HG03097 (cell line): ENCODE data around the gene PLCB3.

Experiments used
- ATAC-seq: cut with Tn5 transposase; IDR thresholded peaks from one replicate; pipeline ENCODE4 v1.9.1; 2021; ENCODE audit not compliant: unreplicated experiment, low FRiP score

PLCB3 gene

GRCh38 chr11:64263947-64264317 is 12.6 kb downstream of the PLCB3 start:
- no peak for ATAC-seq

- ATAC-seq = no peak
Observed at GRCh38 chr11:64264371-64264852, 13.1 kb downstream of the PLCB3 start.

DNA sequence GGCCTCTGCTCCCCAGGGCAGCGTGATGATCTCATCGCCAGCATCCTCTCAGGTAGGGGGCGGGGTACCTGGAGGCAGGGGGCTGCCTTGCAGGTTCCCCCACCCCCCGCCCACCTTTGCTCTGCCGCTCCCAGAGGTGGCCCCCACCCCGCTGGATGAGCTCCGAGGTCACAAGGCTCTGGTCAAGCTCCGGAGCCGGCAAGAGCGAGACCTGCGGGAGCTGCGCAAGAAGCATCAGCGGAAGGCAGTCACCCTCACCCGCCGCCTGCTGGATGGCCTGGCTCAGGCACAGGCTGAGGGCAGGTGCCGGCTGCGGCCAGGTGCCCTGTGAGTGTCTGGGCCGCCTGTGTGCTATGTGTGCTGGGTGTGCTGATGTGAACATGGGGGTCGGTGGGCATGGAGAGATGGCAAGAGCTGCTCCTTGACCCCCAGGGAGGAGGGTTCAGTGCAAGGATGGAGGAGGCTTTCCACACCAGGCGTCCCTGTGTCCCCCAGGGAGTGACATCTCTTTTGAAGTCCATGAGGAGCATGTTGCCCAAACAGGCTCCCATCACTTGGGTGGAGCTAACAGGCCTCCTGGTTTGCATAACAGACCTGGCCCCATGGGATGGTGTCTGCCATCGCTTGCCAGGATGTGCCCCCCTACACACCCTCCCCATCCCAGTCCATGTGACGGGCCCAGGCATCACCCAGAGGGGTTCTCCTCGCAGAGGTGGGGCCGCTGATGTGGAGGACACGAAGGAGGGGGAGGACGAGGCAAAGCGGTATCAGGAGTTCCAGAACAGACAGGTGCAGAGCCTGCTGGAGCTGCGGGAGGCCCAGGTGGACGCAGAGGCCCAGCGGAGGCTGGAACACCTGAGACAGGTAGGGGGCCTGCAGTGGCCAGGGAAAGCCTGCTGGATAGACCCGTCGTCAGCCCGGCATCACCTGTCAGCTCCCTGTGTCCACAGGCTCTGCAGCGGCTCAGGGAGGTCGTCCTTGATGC is 14.1 kb downstream of the PLCB3 start:
- no peak for ATAC-seq

DNA sequence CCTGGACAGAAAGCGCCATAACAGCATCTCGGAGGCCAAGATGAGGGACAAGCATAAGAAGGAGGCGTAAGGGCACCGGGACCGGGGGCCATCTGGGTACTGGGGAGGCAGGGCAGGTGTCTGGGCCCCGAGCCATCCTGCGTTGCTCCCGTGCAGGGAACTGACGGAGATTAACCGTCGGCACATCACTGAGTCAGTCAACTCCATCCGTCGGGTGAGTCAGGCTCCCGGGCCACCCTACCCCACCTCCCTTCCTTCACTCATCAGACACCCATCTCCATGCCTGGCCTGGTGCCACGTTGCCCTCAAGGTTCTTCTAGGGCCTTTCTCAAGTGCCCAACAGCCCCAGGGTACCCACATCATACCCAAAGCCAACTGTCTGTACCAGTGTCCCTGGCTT is 15.0 kb downstream of the PLCB3 start:
- ATAC-seq = no peak

DNA sequence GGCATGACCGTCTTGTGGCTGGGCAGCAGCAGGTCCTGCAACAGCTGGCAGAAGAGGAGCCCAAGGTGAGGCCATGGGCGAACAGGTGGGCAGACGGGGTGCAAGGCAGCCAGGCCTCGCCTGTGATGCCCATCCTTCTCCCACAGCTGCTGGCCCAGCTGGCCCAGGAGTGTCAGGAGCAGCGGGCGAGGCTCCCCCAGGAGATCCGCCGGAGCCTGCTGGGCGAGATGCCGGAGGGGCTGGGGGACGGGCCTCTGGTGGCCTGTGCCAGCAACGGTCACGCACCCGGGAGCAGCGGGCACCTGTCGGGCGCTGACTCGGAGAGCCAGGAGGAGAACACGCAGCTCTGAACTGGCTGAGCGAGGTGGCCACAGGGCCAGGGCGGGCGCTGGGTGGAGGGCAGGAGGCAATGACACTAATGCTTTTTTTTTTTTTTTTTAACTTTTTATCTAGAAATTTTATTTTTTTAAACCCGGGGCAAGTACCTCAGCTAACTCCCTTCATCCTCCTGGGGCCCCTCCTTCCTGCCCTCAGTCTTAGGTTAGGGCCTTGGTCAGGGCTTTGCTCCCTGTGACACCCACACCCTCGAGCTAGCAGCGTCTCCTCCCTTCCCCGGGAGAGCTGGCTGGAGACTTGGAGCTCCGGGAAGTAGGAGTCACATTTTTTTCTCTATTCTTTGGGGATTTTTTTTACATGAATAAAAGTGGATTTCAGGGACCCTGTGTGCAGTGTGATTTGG is 16.0 kb downstream of the PLCB3 start:
- no peak for ATAC-seq

- no peak for ATAC-seq
Observed at GRCh38 chr11:64268025-64268892, 16.9 kb downstream of the PLCB3 start.

DNA sequence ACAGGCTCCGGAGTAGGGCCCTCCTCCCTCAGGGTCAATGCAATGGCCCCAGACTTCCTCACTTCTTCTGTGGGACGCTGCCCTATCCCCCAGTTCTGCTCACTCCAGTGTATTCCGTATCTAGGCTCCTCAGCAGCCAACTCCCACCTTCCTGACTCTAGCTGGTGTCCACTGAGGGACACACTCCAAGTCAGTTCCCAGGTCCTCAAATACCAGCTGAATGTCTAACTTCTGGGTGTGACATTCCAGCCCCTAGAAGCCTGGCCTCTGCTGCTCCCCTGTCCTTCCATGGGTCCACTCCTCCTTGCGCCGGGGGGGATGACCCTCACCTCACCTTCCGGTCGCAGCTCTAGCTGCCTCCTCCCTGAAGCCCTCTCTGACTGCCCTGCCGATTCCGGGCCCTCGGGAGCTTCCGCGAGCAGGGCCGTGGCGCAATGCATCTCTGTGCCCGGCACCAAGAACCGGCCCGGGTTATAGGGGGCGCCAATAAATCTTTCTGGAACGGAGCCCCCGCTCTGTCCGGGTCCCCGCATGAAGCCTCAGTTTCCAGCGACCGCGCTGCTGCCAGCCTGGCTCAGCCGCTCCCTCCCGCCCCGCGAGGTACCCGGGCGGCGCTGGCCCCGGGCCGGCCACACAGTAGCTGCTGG is 17.7 kb downstream of the PLCB3 start:
- ATAC-seq = peak; percentile 15

DNA sequence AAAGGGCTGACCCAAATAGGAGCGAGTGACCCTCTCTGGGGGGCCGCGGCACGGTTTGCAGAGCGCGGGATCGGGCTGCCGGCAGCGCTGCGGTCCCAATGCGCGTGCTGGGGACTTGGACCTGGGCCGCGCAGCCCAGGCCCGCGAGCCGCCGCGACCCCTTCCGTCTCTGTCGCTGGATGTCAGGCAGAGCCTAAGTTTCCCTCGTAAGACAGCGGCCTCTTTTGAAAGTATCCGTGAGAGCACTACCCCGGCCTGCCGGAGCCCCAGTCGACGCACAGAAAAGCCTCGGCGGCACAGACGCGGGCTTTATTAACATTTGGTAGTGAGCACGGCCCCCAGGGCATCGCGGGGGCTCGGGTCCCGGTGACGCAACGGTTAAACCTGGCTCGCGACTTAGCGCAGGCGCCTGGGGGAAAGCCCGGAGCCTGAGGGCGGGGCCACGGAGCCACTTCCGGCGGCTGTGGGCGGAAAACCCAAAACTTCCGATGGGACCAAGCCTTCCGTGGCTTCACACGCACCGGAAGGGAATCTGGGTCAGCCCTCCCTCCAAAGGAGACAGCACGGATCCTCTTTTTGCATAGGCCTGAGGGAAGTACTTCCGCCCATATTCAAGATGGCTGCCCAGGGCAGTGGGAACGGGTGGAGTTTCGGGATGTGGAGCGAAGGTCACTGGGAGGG is 18.4 kb downstream of the PLCB3 start:
- peak; percentile 63 for ATAC-seq

DNA sequence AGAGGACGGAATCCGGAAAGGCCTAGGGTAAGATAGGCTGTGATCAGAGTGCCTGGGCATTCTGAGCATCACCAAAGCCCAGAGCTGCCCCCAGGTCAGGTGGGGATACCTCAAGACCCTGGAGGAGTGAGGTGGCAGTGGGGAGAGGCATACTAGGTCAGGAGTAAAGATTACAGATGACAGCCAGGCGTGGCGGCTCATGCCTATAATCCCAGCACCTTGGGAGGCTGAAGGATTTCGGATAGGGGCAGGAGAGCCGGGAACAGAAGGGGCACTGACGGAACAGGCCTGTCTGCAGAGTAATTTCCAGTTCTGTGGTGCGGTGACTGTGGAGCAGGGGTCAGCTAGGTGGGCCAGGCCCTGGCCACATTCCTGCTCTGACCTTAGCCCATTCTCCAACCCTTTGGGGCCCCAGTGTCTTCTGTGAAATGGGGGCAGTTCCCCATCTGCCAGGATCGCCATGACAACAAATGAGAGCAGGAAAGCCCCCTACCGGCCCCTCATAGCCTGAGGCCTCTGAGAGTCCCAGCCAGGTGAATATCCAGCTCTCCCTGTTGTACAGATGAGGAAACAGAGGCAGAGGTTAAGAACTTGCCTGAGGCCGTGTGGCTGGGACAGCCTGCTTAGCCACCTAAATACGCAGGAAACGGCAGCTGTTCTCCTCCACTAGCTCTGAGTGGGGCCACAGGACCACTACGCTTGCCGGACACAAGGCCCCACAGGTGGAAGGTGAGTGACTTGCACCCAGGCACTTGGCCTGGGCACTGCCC is 23.9 kb downstream of the PLCB3 start:
- no peak for ATAC-seq

DNA sequence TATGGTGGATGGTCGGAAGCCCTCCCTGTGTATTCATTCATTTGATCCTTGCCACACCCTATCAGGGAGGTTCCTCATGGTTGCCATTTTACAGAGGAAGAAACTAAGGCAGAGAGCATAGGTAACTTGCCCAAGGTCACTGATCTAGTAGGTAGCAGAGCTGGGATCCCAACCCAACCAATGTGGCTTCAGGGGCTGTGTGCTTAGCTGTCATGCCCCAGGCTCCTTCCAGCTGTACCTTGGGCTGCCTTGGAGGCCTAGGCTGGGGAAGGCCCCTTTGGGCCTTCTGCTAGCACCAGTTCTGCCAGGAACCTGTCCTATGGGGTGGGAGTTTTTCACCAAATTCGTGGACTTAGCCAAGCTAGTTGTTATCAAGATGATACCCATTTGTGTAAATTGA is 24.5 kb downstream of the PLCB3 start:
- ATAC-seq = no peak

DNA sequence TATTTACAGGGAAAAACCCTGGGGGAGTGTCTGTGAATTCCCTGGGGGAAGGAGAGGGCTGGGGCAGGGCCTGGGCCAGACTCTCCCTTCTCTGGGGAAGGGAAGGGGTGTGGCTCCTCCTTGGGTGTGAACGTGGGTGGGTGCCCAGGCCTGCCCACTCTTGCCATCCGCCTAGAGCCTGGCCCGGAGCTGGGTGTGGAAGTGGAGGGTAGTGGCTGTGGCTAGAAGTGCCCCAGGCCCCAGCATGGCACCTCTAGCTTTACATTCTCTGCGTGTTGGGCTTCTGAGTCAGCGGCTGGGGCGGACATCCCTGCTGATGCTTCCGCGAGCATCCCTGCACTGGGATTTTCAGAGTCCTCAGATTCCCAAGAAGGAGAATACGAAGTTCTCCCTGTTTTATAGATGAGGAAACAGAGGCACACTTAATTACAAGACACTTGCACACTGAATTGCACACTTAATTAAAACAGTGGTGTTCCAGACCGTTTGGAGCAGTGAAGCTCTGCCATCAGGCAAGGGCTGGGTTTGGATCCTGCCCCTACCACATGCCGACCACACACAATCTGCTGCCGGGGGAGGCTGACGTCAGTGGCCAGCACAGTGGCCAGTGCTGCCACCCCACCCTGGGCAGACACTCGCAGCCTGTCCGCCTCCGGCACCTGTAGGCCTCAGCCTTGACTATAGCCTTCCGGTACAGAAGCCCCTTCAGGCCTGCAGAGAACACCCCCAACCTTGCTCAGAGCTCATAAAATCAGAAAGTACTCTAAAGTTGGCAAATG is 25.5 kb downstream of the PLCB3 start:
- no peak for ATAC-seq

- ATAC-seq = no peak
Observed at GRCh38 chr11:64278576-64279190, 27.4 kb downstream of the PLCB3 start.

GRCh38 chr11:64281957-64282770 is 30.8 kb downstream of the PLCB3 start:
- no peak for ATAC-seq

GRCh38 chr11:64283092-64283491 is 31.8 kb downstream of the PLCB3 start:
- ATAC-seq = no peak

GRCh38 chr11:64284048-64284961 is 33.0 kb downstream of the PLCB3 start, which contains the start of gene BAD:
Gene BAD (minus strand): TSS chr11:64284665. CDS start chr11:64284368, 297 bp downstream.
- peak; percentile 49 for ATAC-seq
